Activated T-cell treated with anti-CD3 and anti-CD28 coated beads for 4 hours (primary cell): ENCODE measurements around the gene C4orf50.
"Not testable (repeated sequence)": the region's sequence is repeated elsewhere in the genome, so short reads cannot be mapped to it uniquely, and the experiment has no call there.

Source experiments
- DNase-seq: peaks from one replicate; pipeline ENCODE4 v3.0.0-alpha.2; 2020

C4orf50 gene

GRCh38 chr4:5884796-5885195 is 133.4 kb downstream of the C4orf50 start:
- no peak for DNase-seq

- DNase-seq = no peak
Measured at GRCh38 chr4:5883916-5884315, 134.3 kb downstream of the C4orf50 start.

GRCh38 chr4:5882947-5883346 is 135.3 kb downstream of the C4orf50 start:
- no peak for DNase-seq

- DNase-seq = no peak
Measured at GRCh38 chr4:5881340-5881739, 136.9 kb downstream of the C4orf50 start.

GRCh38 chr4:5878359-5878758 is 139.9 kb downstream of the C4orf50 start:
- DNase-seq = no peak

- DNase-seq = no peak
Measured at GRCh38 chr4:5877392-5877791, 140.8 kb downstream of the C4orf50 start.

GRCh38 chr4:5874811-5875449 is 143.3 kb downstream of the C4orf50 start:
- no peak for DNase-seq

- DNase-seq = no peak
Measured at GRCh38 chr4:5870701-5871100, 147.5 kb downstream of the C4orf50 start.

- no peak for DNase-seq
Measured at GRCh38 chr4:5869966-5870619, 148.1 kb downstream of the C4orf50 start.

GRCh38 chr4:5867866-5868265 is 150.4 kb downstream of the C4orf50 start:
- no peak for DNase-seq

- DNase-seq = no peak
Measured at GRCh38 chr4:5866841-5867813, 151.1 kb downstream of the C4orf50 start.

- no peak for DNase-seq
Measured at GRCh38 chr4:5865896-5866599, 152.2 kb downstream of the C4orf50 start.

- no peak for DNase-seq
Measured at GRCh38 chr4:5863461-5864113, 154.6 kb downstream of the C4orf50 start.

- DNase-seq = no peak
Measured at GRCh38 chr4:5858020-5858769, 160.0 kb downstream of the C4orf50 start.

- DNase-seq = no peak
Measured at GRCh38 chr4:5857199-5857598, 161.0 kb downstream of the C4orf50 start.

- not testable (repeated sequence) for DNase-seq
Measured at GRCh38 chr4:5856362-5856761, 161.9 kb downstream of the C4orf50 start.

GRCh38 chr4:5854929-5855328 is 163.3 kb downstream of the C4orf50 start:
- DNase-seq = no peak

GRCh38 chr4:5852523-5853202 is 165.6 kb downstream of the C4orf50 start:
- DNase-seq = no peak

- no peak for DNase-seq
Measured at GRCh38 chr4:5851637-5852301, 166.5 kb downstream of the C4orf50 start.
